ENCODE results near the gene CFAP43.

GRCh38 chr10:104216631-104217030 lies 15.5 kb downstream of the CFAP43 start:
- TF ChIP-seq CTCF (IDR thresholded peaks at IDR 0.05) (no peak), POLR2A (IDR thresholded peaks at IDR 0.05) (no peak)
